T47D (cell line): ENCODE data around the gene MYH9.

Experiments
- DNase-seq, 2 experiments: peaks; one replicate each; pipeline versions ENCODE4 v3.0.0 to v3.0.0-alpha.2; 2011 to 2012; ENCODE audit warnings: low read depth in 1 of 2, low spot score in 1 of 2
- JUND ChIP-seq: IDR thresholded peaks from 2 replicates; pipeline ENCODE4 v1.6.1; 2012; ENCODE audit warnings: low read depth
- in situ Hi-C: cut with HindIII; loops from 2 replicates; pipeline ENCODE4 v1.10.0; 2016; ENCODE audit warnings: low sequenced_read_pairs, low pct_unique_long_range_greater_than_20kb

The MYH9 gene

DNA sequence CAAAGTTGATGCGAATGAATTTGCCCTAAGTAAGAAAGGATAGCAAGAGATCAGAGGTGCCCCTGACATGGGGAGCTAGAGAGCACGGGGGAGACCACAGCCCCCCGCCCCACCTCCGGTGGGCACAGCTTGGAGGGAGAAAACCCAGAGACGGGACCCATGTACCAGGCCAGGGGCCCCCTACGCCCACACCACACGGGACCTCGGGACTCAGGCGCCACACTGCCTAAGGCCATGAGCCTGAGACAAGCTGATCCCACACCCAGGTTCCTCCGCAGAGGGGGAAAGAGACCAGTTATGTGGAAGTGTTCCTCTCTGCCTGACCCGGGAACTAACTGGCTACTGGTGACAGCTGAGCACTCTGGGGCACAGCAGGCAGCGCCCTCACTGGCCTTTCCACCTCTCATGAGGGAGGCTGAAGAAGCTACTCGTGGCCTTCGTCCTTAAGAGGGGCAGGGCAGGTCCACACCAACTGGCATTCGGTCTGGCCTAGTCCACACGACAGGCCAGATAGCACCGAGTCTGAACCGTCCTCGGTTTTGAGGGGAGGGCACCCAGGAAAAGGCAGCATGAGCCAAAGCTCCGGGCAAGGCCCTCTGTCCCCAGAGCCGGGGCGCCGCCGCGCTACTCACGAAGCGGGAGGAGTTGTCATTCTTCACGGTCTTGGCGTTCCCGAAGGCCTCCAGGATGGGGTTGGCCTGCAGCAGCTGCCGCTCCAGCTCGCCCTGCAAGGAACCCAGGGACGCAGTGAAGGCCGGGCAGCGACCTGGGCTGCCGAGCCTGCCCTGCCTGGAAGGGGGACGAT is 65.8 kb downstream of the MYH9 start:
- no peak for DNase-seq
- in situ Hi-C loops = no loop called here
- no peak for TF ChIP-seq JUND

DNA sequence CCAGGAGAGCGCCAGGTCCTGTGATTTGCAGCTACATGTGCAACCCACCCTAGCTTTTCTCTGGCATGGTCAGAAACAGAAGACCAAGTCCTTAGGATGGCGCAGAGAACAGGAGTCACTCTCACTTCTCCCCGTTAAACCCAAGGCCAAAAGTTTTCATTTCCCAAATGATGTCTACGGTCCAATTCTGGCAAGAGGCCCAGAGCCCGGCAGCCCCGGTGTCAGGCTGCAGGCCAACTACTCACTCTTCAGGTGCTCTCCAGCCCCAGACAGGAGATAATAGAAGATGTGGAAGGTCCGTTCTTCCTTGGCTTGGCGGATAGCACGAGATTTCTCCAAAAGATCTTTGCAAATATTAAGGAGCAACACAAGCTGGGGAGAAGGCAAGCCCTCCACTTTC is 67.2 kb downstream of the MYH9 start:
- TF ChIP-seq JUND = no peak
- in situ Hi-C loops = no loop called here
- no peak for DNase-seq

DNA sequence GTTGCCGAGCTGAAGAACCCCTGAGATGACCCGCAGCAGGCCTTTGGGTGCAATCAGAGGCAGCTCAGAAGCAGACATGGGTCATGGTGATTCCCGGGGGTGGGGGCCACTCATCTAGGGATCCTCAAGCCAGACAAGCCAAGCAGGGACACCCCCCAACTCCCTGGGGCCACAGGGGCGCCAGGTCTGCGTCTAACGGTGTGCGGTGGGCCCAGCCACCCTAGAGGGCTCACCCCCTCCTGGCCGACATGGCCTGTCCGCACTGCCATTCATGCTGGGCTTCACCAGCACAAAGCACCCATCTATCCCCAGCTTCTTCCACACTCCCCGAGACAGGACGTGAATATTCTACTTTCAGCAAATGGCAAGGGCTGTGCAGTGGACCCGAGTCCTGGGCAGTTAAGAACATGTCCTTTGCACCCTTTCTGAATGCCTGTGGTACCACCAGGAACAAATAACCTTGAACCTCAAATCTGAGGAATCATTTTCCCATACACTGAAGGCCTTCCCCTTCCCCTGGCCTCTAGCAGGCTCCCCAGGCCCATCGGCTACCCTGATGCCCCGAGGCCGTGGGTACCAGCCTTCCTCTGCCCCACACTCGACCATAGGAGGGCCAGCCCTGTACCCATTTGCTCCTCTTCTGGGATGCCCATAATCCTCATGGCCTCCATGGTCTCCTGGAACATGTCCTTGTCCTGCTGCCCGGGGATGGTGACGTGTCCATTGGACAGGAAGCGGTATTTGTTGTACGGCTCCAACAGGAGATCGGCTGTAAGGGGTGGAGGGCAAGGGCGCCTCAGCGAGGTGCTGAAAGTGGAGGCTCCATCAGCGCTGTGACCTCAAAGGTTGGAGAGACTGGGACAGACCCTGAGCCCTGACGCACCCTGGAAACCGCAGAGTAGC is 67.9 kb downstream of the MYH9 start:
- no peak for DNase-seq
- TF ChIP-seq JUND = no peak
- in situ Hi-C loops = no loop called here

DNA sequence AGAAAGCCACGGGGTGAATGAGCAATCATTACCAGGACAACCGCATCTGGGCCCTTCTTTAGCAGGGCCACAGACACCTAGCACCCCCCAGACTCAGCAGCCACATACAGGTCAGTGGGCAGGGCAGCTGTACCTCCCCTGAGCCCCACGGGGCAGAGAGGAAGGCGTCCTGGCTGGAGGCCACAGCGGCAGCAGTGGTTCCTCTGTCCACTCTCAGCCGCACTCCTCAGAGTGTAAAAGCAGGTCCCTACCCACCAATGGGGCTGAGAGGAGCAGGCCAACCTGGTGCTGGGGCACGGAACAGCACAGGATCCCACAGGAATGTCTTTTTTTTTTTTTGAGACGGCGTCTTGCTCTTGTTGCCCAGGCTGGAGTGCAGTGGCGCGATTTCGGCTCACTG is 69.3 kb downstream of the MYH9 start:
- no peak for TF ChIP-seq JUND
- in situ Hi-C loops = no loop called here
- no peak for DNase-seq

DNA sequence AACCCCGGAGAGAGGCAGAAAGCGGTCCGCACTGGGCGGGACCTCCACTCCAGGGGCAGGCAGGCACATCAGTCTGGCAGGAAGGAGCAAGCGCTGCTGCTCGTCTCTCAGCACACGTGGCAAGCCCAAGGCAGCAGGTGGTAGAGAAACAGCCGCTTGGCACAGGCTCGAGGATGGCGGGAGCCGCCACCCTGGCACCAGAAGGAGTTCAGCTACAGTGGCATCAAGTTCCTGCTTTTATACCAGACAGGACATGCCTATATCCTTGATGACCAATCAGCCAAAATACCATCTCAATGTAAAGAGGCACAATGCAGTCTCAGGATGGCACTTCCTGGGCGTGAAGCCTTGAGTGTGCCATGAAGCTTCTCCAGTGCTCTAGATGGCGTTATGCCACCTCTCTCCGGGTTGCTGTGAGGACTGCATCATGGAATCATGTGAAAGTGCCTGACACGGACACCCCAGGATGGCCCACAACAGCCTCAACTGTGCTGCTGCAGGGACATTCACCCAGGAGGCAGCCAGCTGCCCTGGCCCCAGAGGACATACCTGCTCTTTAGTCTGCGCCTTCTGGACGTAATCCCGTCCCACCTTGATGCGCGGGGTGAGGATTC is 70.0 kb downstream of the MYH9 start:
- no peak for TF ChIP-seq JUND
- DNase-seq = no peak
- in situ Hi-C loops = no loop called here

DNA sequence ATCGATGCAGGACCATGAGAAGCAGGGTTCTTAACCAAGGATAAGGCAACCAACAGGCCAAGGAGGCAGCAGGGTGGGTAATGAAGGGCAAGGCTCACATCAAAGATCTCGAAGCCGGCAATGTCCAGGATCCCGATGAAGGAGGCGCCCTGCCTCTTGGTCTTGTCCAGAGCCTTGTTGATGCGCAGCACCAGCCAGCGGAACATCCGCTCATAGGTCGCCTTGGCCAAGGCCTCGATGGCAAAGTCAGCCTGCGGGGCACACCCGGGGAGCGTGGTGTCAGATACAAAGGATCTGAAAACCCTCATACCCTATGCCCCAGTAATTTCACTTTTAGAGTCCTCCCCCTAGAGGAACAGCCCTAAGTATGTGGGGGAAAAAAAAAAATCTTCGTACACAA is 71.3 kb downstream of the MYH9 start:
- in situ Hi-C loops = no loop called here
- no peak for DNase-seq
- TF ChIP-seq JUND = no peak

DNA sequence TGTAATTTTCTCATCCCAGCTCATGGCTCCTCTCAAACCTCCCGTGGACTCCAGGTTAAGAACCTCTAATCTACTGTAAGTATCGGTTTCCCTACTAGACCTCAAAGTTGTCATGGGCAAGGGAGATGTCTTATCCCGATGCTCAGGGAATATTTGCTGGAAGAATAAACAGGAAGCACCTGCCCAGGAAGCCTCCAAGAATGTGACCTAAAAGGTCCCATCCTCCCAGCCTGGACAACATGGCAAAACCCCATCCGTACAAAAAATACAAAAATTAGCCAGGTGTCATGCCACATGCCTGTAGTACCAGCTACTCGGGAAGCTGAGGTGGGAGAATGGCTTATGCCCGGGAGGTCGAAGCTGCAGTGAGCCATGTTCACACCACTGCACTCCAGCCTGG is 72.4 kb downstream of the MYH9 start:
- TF ChIP-seq JUND = no peak
- in situ Hi-C loops = no loop called here
- DNase-seq = no peak

DNA sequence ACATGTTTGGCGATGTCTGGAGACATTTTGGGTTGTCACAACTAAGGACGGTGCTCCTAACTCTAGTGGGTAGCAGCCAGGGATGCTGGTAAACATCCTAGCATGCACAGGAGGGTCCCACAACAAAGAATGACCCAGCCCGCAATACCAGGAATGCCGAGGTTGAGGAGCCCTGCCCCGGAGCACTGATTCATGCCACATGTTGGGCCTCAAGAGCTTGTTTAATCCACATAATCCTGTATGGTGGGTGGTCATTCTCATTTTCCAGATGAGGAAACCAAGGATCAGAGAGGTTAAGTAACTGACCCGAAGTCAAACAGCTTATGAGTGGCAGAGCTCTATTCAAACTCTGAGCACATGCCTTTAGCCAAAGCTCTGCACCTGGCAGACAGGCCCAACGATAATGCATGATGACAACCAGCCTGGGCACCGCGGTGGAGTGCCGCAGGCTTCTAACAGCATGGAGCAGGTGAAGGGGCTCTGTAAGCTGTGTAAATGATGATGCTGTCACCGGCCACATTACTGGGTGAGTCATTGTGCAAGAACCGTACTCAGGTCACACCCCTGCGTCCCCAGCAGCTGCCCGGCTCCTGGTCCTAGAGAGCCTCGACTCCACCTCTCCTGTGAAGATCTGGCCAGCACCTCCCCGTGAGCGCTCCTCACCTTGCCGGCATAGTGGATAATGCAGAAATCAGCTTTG is 76.2 kb downstream of the MYH9 start:
- no peak for TF ChIP-seq JUND
- in situ Hi-C loops = no loop called here
- DNase-seq = no peak

DNA sequence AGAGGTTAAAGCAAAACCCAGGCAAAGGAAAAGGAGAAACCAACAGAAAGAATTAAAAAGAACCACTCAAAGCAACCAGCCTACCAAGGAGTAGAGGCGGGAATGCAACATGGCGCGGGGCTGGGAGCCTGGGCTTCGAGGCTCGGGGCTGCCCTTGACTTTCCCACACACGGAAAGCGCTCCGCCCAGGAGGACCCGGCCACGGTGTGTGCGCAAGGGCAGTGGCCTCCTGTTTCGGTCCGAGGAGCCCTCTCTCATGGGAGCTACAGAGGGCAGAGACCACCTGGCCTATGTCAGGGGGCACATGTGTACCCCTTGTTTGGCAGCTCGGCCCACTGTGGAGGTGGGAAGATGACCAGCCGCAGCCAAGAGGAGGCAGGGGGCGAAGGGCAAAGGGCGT is 78.9 kb downstream of the MYH9 start:
- in situ Hi-C loops = no loop called here
- no peak for TF ChIP-seq JUND
- no peak for DNase-seq

DNA sequence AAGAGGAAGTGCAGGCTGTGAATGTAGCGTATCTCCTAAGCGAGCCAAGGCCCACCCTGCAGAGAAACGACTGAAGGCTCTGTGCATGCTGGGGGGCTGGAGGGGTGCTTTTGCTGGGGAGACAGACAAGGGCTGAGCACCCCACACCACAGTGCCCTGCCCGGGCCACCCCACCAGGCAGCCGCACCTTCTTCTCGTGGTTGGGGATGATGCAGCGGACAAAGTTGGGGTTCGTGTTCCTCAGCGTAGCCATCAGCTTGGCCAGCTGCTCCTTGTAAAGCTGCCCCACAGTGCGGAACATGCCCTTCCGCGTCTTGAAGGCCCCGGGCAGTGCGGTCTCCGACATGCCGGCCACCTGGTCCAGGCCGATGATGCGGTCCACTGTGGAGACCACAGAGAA is 81.5 kb downstream of the MYH9 start:
- in situ Hi-C loops = no loop called here
- DNase-seq = no peak
- no peak for TF ChIP-seq JUND

DNA sequence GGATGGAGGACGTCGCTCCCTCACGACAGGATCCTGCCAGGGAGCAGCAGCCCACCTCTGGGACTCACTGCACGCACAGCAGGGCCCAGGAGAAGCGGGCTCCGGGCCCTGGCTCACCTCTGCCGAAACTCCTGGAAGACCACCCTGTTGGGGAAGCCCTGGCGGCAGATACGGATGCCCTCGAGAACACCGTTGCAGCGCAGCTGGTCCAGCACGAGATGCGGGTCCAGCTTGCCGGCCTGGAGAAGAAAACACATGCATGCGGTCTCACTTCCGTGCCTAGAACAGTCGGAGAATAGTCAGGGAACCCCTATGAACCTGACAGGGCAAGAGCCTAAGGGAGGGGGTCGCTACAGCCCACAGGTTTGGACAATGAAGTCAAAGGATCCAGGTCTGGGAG is 82.0 kb downstream of the MYH9 start:
- TF ChIP-seq JUND = no peak
- DNase-seq = no peak
- in situ Hi-C loops = no loop called here

DNA sequence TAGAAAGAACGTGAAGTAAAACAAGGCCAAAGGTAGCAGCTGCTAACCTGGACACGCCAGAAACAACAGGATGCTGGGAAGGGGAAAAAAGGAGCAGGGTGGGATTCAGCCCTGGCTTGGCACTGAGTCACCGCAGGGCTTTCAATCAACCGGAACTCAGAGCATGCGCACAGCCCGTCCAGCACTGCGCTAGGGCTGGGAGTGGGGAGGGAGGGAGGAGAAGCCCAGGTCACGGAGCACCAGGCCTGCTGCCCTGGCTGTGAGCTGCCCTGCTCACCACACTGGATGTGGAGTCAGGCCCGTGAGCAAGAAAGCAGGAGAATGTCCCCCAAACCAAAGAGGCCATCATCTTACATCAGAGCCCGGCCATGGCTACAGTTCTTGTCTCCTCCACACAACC is 83.3 kb downstream of the MYH9 start:
- no peak for TF ChIP-seq JUND
- in situ Hi-C loops = no loop called here
- no peak for DNase-seq
